ENCODE data around the gene CNTFR. TPM values are rescaled to one million over a fixed set of nuclear protein-coding genes. Genes with fewer than 3 reads are reported as not detected.
A peak's percentile ranks its signal among the peaks of the same experiment; 100 is the strongest.

CNTFR gene
- total and polyA plus RNA-seq, 2 of the 8 experiments (the other 6 are each of a cell fraction or from before 2014, with no cell fraction given): 1.2 to 4.2 TPM

DNA sequence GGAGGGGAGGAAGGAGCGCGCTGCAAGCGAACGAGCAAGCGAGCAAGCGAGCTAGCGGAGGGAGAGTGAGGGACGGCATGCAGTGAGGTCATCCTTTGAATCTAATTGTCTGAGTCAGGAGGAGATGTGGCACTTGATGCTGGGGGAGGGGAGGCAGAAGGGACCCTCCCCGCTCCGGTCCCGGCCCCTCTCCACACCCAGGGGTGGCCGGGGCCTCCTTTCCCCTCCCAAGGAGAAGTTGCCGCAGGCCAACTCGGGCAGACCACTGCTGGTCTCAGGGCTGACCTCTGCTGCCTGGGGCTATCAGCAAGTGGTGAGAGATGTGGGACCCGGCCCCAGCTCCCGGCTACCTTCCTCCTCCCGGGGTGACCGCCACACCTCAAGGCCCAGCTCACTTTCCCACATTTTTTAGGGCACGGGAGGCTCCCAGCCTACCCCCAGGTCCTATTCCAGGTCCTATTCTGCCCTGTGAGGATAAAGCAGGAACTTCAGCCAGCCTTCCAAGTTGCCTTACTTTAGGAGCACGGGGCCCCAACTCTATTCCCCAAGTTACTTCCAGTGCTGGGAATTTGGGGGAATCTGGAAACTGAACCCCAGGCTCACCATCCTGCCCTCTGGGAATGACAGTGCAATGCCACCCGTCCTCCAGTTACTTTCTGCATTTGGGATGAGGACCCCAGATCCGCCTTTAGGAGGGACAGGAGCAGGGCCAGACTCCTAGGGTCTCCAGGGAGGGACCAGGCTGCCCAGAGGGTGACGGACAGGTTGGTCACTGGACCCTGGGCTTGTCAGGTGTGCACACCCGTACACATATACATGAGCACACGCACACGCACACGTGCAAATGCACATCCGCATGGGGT lies 11.1 kb downstream of the CNTFR start (continued):
- TF ChIP-seq SP4 (IDR thresholded peaks at IDR 0.05; ENCODE audit: low read length): no peak
- TF ChIP-seq POLR2A (IDR thresholded peaks at IDR 0.05; ENCODE audit: control extremely low read depth in 1 of 2, low read depth in 2 of 2, low read length in 2 of 2): no peak
- peak; percentile 42; the same call in 1 of the 2 replicates for TF ChIP-seq JUND (IDR thresholded peaks at IDR 0.05; ENCODE audit: low read length)
- peak; percentile 76 for TF ChIP-seq SUZ12 (IDR thresholded peaks at IDR 0.05; ENCODE audit: low read length)
- no peak for TF ChIP-seq RBBP5 (IDR thresholded peaks at IDR 0.05; ENCODE audit: borderline replicate concordance, low read depth, low read length)
- TF ChIP-seq, protein P1, sequence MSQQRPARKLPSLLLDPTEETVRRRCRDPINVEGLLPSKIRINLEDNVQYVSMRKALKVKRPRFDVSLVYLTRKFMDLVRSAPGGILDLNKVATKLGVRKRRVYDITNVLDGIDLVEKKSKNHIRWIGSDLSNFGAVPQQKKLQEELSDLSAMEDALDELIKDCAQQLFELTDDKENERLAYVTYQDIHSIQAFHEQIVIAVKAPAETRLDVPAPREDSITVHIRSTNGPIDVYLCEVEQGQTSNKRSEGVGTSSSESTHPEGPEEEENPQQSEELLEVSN (IDR thresholded peaks at IDR 0.05): peak; percentile 48; the same call in 1 of the 2 replicates
- peak; percentile 74 for TF ChIP-seq EZH2 (IDR thresholded peaks at IDR 0.05; ENCODE audit: low read depth, low read length, severe bottlenecking)
- no peak for TF ChIP-seq EP300 (IDR thresholded peaks at IDR 0.05; ENCODE audit: borderline replicate concordance in 1 of 2, low read depth in 2 of 2, low read length in 2 of 2)
- no peak for TF ChIP-seq SIRT6 (IDR thresholded peaks at IDR 0.05; ENCODE audit: low read length)
- peak; percentile 46 for TF ChIP-seq RNF2 (IDR thresholded peaks at IDR 0.05; ENCODE audit: borderline replicate concordance, low read depth, low read length, missing control alignments, poor library complexity, severe bottlenecking)
- TF ChIP-seq GABPA (IDR thresholded peaks at IDR 0.05; ENCODE audit: borderline replicate concordance, insufficient read depth, low read length): no peak
- no peak for TF ChIP-seq CBX5 (IDR thresholded peaks at IDR 0.05; ENCODE audit: low read depth, low read length)
- TF ChIP-seq TCF12 (IDR thresholded peaks at IDR 0.05; ENCODE audit: low read depth, low read length): no peak
- no peak for TF ChIP-seq CREB1 (IDR thresholded peaks at IDR 0.05)
- no peak for TF ChIP-seq POU5F1 (IDR thresholded peaks at IDR 0.05; ENCODE audit: low read depth, low read length)
- no peak for TF ChIP-seq NRF1 (IDR thresholded peaks at IDR 0.05; ENCODE audit: low read depth, low read length)
- TF ChIP-seq FOSL1 (IDR thresholded peaks at IDR 0.05; ENCODE audit: insufficient read depth, low read depth, low read length): no peak

Data from H1 (cell line).